CD8-positive, alpha-beta memory T cell (primary cell): ENCODE measurements around the gene RAET1E. TPM values are rescaled to one million over a fixed set of nuclear protein-coding genes. Genes with fewer than 3 reads are reported as not detected.

Experiments
- CTCF ChIA-PET: fragments of 350-600 bp; sonication (Branson Sonifier 250); formaldehyde crosslinking; loops from one replicate; lab custom pipeline; 2021; ENCODE audit warnings: antibody characterized with exemption; lab: Charles Lee
- POLR2A ChIA-PET: fragments of 350-600 bp; sonication (Branson Sonifier 250); formaldehyde crosslinking; loops from one replicate; lab custom pipeline; 2021; ENCODE audit warnings: antibody characterized with exemption; lab: Charles Lee
- DNase-seq, 5 donors: peaks; one replicate each; pipeline versions ENCODE4 v3.0.0 to v3.0.0-alpha.2; 2020 to 2022; ENCODE audit warnings: mixed read lengths in 1 of 5
- H3K27ac ChIP-seq: one replicate; pipeline ENCODE4 v1.7.0; 2013; ENCODE audit warnings: low read depth, mild to moderate bottlenecking, low read length, moderate library complexity
- H3K27me3 ChIP-seq: 2 replicates; pipeline ENCODE4 v1.7.0; 2013; ENCODE audit warnings: low read length, mild to moderate bottlenecking; ENCODE audit not compliant: insufficient read depth, poor library complexity, severe bottlenecking
- H3K36me3 ChIP-seq: 2 replicates; pipeline ENCODE4 v1.7.0; 2013; ENCODE audit warnings: mild to moderate bottlenecking, low read length, moderate library complexity; ENCODE audit not compliant: insufficient read depth
- H3K4me1 ChIP-seq: 2 replicates; pipeline ENCODE4 v1.7.0; 2013; ENCODE audit warnings: mild to moderate bottlenecking, low read length, moderate library complexity; ENCODE audit not compliant: insufficient read depth
- H3K4me3 ChIP-seq: 2 replicates; pipeline ENCODE4 v1.7.0; 2013; ENCODE audit warnings: mild to moderate bottlenecking, low read length
- H3K9me3 ChIP-seq: 2 replicates; pipeline ENCODE4 v1.7.0; 2013; ENCODE audit warnings: mild to moderate bottlenecking, low read length
- H3K27ac Mint-ChIP-seq, 8 donors: one replicate each; pipeline ENCODE4 v1.8.0; 2020 to 2021; ENCODE audit warnings: mixed read lengths in 8 of 8, mild to moderate bottlenecking in 6 of 8, inconsistent platforms in 3 of 8, moderate library complexity in 3 of 8
- H3K27me3 Mint-ChIP-seq, 2 donors: one replicate each; pipeline ENCODE4 v1.8.0; 2020 to 2021; ENCODE audit warnings: mixed read lengths in 2 of 2, mild to moderate bottlenecking in 1 of 2, moderate library complexity in 1 of 2
- H3K36me3 Mint-ChIP-seq, 3 donors: one replicate each; pipeline ENCODE4 v1.8.0; 2020 to 2021; ENCODE audit warnings: mixed read lengths in 3 of 3, inconsistent platforms in 1 of 3, mild to moderate bottlenecking in 1 of 3
- H3K4me1 Mint-ChIP-seq, 3 donors: one replicate each; pipeline ENCODE4 v1.8.0; 2020 to 2021; ENCODE audit warnings: mixed read lengths in 3 of 3, inconsistent platforms in 1 of 3, mild to moderate bottlenecking in 1 of 3
- H3K4me3 Mint-ChIP-seq, 7 donors: one replicate each; pipeline ENCODE4 v1.8.0; 2020 to 2021; ENCODE audit warnings: mixed read lengths in 7 of 7, mild to moderate bottlenecking in 6 of 7, moderate library complexity in 4 of 7, inconsistent platforms in 2 of 7
- H3K9me3 Mint-ChIP-seq, 5 donors: one replicate each; pipeline ENCODE4 v1.8.0; 2020 to 2022; ENCODE audit warnings: mixed read lengths in 5 of 5, mild to moderate bottlenecking in 3 of 5, moderate library complexity in 2 of 5, inconsistent platforms in 1 of 5
- polyA plus RNA-seq: library from polyadenylated mRNA; unstranded; fragments of 300-500 nt; fragmentation: Illumina TruSeq; gene quantifications from one replicate; pipeline ENCODE4 v1.2.3, GENCODE V29; 2021
- total RNA-seq, 2 experiments: library from RNA; stranded (reverse); gene quantifications; one replicate each; pipeline ENCODE4 v1.2.3, GENCODE V29; 2021

RAET1E gene
- total and polyA plus RNA-seq, 3 experiments from 2014 or later, result not detected

DNA sequence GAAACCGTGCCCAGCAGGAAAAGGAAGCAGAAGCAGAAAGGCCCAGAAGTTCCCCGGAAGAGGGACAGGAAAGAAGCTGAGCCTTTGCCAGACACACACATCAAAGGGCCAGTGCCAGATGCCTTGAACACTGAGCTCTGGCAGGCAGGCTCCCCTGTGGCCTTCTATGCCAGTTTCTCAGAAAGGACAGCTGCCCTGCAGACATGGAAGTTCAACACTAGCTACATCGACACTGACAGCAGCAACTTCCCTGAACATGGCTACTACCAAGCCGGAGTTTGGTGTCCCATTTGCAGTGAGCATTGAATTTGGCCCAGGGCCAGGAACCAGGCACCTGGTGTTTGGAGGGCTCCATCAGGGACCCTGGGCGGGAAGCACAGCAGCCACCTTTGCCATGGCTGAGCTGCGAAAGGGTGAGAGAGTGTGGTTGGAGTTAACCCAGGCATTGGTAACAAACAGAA lies 8.0 kb upstream of the RAET1E start:
- Histone ChIP-seq H3K9me3 (no peaks in the 10 kb centered on the region), H3K27me3 (no peaks in the 10 kb centered on the region), H3K4me3 (no peak overlapping the region), H3K36me3 (no peaks in the 10 kb centered on the region), H3K27ac (no peak overlapping the region), H3K4me1 (no peaks in the 10 kb centered on the region)
- ChIA-PET POLR2A (no interaction called here), CTCF (interaction anchor here (0.9 to 2.2 kb wide), 2 partner anchors 40 to 360 kb away, joined by 3 to 6 read pairs; partner anchors contain the start of gene PPIL4)
- H3K36me3 Mint-ChIP-seq, result peaks cover 0 to 15% (median 0%) of the 10 kb centered on the region in 3 donors
- no peak for DNase-seq
- H3K27me3 Mint-ChIP-seq, result peaks cover 13 to 21% of the 10 kb centered on the region in 2 donors
- H3K27ac Mint-ChIP-seq, result no peak overlapping the region
- H3K4me3 Mint-ChIP-seq, result no peak overlapping the region
- H3K9me3 Mint-ChIP-seq, result peaks cover 0 to 10% (median 6%) of the 10 kb centered on the region in 5 donors
- H3K4me1 Mint-ChIP-seq, result no peaks in the 10 kb centered on the region

DNA sequence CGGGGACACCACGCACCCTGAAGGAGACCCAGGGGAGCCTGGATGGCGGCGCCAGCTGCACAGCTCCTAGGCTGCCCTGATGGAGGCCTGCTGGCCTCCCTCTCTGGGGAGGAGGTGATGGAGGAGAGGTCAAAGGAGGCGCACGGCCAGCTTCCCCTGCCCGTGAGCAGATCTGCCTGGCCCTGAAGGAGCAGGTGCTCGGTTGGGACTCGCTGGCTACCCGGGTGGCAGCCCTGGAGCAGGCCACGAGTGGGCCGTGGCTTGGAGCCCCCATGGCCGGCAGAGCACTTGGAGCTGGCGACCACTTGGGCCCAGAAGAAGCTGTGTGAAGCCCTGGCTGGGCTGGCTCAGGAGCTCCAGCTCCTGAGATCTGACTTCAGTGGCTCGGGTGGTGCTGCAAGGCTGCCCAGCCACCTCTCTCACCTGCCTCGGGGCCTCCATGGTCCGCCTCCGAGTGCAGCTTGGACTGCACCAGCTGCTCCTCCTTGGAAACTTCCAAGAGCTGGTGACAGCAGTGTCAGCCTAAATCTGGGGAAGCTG lies 7.5 kb upstream of the RAET1E start:
- no peak overlapping the region for H3K27ac Mint-ChIP-seq
- Histone ChIP-seq H3K9me3 (no peaks in the 10 kb centered on the region), H3K36me3 (no peaks in the 10 kb centered on the region), H3K27ac (no peak overlapping the region), H3K4me1 (no peaks in the 10 kb centered on the region), H3K27me3 (peaks cover under 1% of the 10 kb centered on the region), H3K4me3 (no peak overlapping the region)
- CTCF ChIA-PET, result interaction anchor here (0.9 to 2.2 kb wide), 2 partner anchors 40 to 360 kb away, joined by 3 to 6 read pairs; partner anchors contain the start of gene PPIL4
- DNase-seq, result no peak
- peaks cover 10 to 16% of the 10 kb centered on the region in 2 donors for H3K27me3 Mint-ChIP-seq
- peaks cover 0 to 15% (median 0%) of the 10 kb centered on the region in 3 donors for H3K36me3 Mint-ChIP-seq
- H3K4me1 Mint-ChIP-seq, result no peaks in the 10 kb centered on the region
- H3K9me3 Mint-ChIP-seq, result peaks cover 0 to 10% (median 6%) of the 10 kb centered on the region in 5 donors
- POLR2A ChIA-PET, result interaction anchor here (0.6 kb wide), 1 partner anchor 492 kb away, joined by 9 read pairs; no protein-coding TSS in a partner anchor
- H3K4me3 Mint-ChIP-seq, result no peak overlapping the region

DNA sequence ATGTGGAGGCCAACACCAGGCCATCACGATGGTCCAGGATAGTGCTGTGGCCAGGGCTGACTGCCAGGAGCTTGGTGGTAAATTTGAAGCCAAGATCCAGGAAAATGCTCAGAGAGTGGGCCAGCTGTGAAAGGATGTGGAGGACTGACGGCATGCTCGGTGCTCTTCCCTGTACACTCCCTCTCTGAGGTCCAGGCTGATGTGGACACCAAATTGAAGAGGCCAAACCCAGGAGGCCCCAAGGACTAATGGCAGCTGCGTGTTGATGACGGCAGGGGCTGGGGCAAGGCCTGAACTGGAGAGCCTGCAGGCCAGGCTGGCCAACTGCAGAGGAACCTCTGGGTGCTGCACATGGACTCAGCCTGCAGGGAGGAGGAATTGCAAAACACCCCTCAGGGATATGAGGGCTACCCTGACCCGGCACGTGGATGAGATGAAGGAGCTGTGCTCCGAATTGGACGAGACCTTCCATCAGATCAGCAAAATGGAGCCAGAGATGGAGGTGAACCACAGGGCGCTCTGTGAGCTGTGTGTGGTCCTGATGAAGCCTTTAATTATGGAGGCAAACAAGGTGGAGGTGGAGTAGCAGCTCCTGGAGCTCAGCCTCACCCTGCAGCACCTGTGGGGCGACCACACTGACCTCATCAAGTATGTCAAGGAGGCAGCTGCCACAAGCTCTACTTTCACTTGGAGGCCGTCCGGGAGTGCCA lies 6.9 kb upstream of the RAET1E start:
- H3K27ac ChIP-seq, result no peak overlapping the region
- H3K4me1 ChIP-seq, result no peaks in the 10 kb centered on the region
- DNase-seq, result no peak
- ChIA-PET CTCF (interaction anchor here (0.9 to 2.2 kb wide), 2 partner anchors 39 to 359 kb away, joined by 3 to 6 read pairs; partner anchors contain the start of gene PPIL4), POLR2A (interaction anchor here (0.6 kb wide), 1 partner anchor 493 kb away, joined by 9 read pairs; no protein-coding TSS in a partner anchor)
- H3K27me3 ChIP-seq, result peaks cover 4% of the 10 kb centered on the region
- peaks cover 9 to 18% of the 10 kb centered on the region in 2 donors for H3K27me3 Mint-ChIP-seq
- H3K9me3 Mint-ChIP-seq, result peaks cover 0 to 10% (median 6%) of the 10 kb centered on the region in 5 donors
- H3K4me1 Mint-ChIP-seq, result no peaks in the 10 kb centered on the region
- peaks cover 0 to 15% (median 0%) of the 10 kb centered on the region in 3 donors for H3K36me3 Mint-ChIP-seq
- no peaks in the 10 kb centered on the region for H3K9me3 ChIP-seq
- no peak overlapping the region for H3K27ac Mint-ChIP-seq
- no peak overlapping the region for H3K4me3 ChIP-seq
- H3K36me3 ChIP-seq, result no peaks in the 10 kb centered on the region
- H3K4me3 Mint-ChIP-seq, result no peak overlapping the region

DNA sequence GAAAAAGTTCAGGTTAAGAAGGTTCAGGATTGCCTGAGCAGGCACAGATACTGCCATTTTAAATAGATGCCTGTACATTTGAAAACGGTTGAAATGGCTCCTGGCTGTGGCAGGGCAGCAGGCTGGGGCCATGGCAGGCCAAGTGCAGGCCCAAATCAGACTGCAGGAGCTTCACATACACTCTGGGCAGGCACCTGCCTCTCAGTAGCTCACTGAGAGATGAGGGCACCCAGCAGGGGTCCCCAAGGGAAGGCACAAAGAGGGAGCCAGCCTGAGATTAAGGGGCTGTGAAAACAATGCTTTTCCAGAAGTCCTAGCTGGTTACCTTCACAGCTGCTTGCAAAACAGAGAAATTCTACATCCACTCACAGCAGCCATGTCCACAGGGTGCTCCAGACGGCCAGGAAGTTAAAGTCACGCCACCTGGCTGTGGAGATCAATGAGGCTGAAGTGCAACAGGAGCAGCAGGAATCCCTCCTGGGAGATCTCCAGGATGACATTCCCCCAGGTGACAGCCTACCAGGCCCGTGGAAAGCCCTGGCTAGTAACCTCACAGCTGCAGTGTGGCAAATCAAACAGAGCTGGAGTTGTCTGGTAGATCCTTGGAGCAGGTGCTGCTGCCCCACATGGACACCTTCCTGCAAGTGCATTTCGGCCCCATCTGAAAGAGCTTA lies 6.2 kb upstream of the RAET1E start:
- peaks cover 4% of the 10 kb centered on the region for H3K27me3 ChIP-seq
- peaks cover 0 to 11% (median 0%) of the 10 kb centered on the region in 3 donors for H3K36me3 Mint-ChIP-seq

DNA sequence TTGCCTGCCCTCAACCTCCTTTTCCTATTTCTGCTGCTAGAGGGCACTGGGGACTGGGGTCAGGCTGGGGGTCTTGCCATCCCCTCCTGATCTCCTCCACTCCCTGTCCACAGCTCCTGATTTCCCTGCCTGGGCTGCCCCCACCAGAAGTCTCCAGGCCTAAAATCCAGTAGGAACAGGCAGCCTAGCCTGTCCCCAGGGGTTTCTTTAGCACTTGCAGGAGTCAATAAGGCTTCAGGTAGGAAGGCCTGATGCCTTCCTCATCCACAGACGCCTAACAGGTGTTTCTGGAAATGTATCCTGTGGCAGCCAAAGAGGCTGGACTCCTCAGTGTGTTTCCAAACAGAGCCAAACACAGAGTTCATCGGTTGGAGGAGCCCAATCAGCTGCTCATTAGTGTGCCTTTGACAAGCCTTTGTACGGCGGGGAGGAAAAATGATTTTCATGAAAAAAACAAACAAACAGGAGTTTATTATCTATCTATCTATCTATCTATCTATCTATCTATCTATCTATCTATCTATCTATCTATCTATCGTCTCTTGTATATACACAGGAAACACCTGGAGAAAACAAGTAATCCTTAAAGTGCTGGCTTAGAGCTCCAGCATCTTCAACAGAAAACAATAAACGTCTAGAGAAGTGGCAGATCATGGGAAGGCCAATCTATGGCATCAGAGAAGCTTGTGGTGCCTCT lies 3.7 kb upstream of the RAET1E start:
- Histone ChIP-seq H3K36me3 (no peaks in the 10 kb centered on the region), H3K27me3 (peaks cover 4% of the 10 kb centered on the region), H3K9me3 (no peaks in the 10 kb centered on the region), H3K4me3 (no peak overlapping the region), H3K4me1 (no peaks in the 10 kb centered on the region), H3K27ac (no peak overlapping the region)
- CTCF ChIA-PET, result no interaction called here
- Mint-ChIP-seq H3K27me3 (peaks cover 13 to 15% of the 10 kb centered on the region in 2 donors), H3K36me3 (no peaks in the 10 kb centered on the region), H3K4me1 (peaks cover 4 to 12% (median 5%) of the 10 kb centered on the region in 3 donors), H3K27ac (no peak overlapping the region), H3K4me3 (no peak overlapping the region), H3K9me3 (no peaks in the 10 kb centered on the region)
- POLR2A ChIA-PET, result no interaction called here
- no peak for DNase-seq

More for the DNA sequence above, 6.2 kb upstream of the RAET1E start:
- DNase-seq, result no peak
- Histone ChIP-seq H3K9me3 (no peaks in the 10 kb centered on the region), H3K27ac (no peak overlapping the region), H3K4me1 (no peaks in the 10 kb centered on the region), H3K4me3 (no peak overlapping the region), H3K36me3 (no peaks in the 10 kb centered on the region)
- no peak overlapping the region for H3K4me3 Mint-ChIP-seq
- ChIA-PET POLR2A (interaction anchor here (0.6 kb wide), 1 partner anchor 78 kb away, joined by 3 read pairs; no protein-coding TSS in a partner anchor), CTCF (no interaction called here)
- no peak overlapping the region for H3K27ac Mint-ChIP-seq
- H3K27me3 Mint-ChIP-seq, result peaks cover 14 to 15% of the 10 kb centered on the region in 2 donors
- no peaks in the 10 kb centered on the region for H3K4me1 Mint-ChIP-seq
- peaks cover 0 to 10% (median 6%) of the 10 kb centered on the region in 5 donors for H3K9me3 Mint-ChIP-seq

DNA sequence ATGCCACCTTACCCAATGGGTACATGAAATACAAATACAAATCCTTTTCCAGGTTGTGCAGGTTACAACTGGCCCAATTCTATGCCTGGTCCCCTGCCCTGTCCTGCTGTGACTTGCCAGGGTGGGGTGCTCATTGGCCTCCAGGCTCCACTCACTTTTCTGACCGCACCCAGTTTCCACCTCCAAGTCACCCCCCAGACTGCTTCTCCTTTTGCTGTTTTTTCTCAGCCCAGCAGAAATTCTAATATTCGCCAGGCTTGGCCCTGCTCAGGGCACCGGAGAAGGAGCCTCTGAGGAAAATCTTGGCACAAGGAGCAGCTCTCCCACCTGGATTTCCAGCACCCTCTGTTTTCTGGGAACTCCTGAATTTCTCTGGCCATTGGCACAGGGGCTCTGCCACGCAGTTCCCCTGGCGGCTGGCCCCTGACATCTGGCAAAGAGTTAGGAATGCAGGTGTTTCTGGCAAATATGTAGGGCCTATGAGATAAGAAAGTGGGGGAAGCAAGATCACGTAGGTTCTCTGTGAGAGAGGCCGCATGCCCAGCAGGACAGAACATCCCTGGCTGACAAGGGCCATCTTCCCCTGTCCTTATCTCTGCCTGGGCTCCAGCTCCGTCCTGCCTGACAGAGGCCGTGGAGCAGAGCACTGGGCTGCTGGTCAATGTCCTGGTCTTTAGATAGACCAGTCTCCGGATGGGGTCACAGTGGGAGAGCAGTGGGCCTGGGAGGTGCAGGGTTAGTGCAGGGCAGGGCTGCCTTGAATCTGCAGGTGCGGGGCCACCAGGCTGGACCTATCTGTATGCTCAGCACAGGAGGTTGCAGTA lies 2.9 kb upstream of the RAET1E start:
- H3K27me3 Mint-ChIP-seq, result peaks cover 11 to 16% of the 10 kb centered on the region in 2 donors
- H3K36me3 Mint-ChIP-seq, result no peaks in the 10 kb centered on the region
- H3K27ac Mint-ChIP-seq, result no peak overlapping the region
- peaks cover 9 to 20% (median 11%) of the 10 kb centered on the region in 3 donors for H3K4me1 Mint-ChIP-seq
- Histone ChIP-seq H3K9me3 (no peaks in the 10 kb centered on the region), H3K27ac (no peak overlapping the region), H3K27me3 (peaks cover 4% of the 10 kb centered on the region), H3K4me1 (peaks cover 5% of the 10 kb centered on the region), H3K36me3 (no peaks in the 10 kb centered on the region), H3K4me3 (no peak overlapping the region)
- H3K9me3 Mint-ChIP-seq, result no peaks in the 10 kb centered on the region
- H3K4me3 Mint-ChIP-seq, result no peak overlapping the region
- ChIA-PET CTCF (no interaction called here), POLR2A (no interaction called here)
- DNase-seq, result no peak
